ENCODE measurements around the gene ZBTB16. TPM values are rescaled to one million over a fixed set of nuclear protein-coding genes. Genes with fewer than 3 reads are reported as not detected.

The ZBTB16 gene
- total and polyA plus RNA-seq, 2 of the 13 experiments (the other 11 are each of a cell fraction or from before 2014, with no cell fraction given) = not detected

DNA sequence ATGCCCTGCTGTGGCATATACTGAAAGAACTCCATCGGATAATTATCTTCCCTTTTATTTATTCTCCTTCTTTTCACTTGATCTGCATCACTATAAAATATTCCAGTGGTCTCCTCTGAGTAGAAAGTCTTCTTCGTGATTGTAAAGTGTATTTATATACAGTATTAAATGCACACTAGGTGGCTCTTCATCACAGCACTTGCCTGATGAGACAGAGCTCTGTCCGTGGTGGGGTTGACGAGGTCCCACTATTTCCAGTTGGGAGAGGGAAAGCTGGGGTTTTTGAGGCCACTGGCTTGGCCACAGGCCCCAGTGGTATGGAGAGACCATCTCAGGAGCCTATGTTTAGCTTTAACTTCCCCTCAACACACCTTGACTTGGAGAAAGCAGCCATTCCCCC lies 31.6 kb upstream of the ZBTB16 start (continued):
- TF ChIP-seq ZNF512 (CRISPR knock-in tag; IDR thresholded peaks at IDR 0.05) (no peak), MIER2 (CRISPR knock-in tag; IDR thresholded peaks at IDR 0.05) (no peak), SKIL (CRISPR knock-in tag; IDR thresholded peaks at IDR 0.05; ENCODE audit: borderline replicate concordance) (no peak), NFIC (IDR thresholded peaks at IDR 0.05; ENCODE audit: low read length) (no peak), CENPT (CRISPR knock-in tag; IDR thresholded peaks at IDR 0.05; ENCODE audit: low read depth) (no peak), TEAD2 (CRISPR knock-in tag; IDR thresholded peaks at IDR 0.05) (no peak), ZNF768 (CRISPR knock-in tag; IDR thresholded peaks at IDR 0.05) (no peak), KAT2B (IDR thresholded peaks at IDR 0.05; ENCODE audit: borderline replicate concordance, low read depth, low read length) (no peak), CBX5 (CRISPR knock-in tag; IDR thresholded peaks at IDR 0.05; ENCODE audit: borderline replicate concordance) (no peak), ZNF501 (CRISPR knock-in tag; IDR thresholded peaks at IDR 0.05) (no peak), NFE2 (CRISPR knock-in tag; IDR thresholded peaks at IDR 0.05) (no peak), KDM5B (CRISPR knock-in tag; IDR thresholded peaks at IDR 0.05; ENCODE audit: borderline replicate concordance) (no peak)
- TF ChIP-seq, protein P1, sequence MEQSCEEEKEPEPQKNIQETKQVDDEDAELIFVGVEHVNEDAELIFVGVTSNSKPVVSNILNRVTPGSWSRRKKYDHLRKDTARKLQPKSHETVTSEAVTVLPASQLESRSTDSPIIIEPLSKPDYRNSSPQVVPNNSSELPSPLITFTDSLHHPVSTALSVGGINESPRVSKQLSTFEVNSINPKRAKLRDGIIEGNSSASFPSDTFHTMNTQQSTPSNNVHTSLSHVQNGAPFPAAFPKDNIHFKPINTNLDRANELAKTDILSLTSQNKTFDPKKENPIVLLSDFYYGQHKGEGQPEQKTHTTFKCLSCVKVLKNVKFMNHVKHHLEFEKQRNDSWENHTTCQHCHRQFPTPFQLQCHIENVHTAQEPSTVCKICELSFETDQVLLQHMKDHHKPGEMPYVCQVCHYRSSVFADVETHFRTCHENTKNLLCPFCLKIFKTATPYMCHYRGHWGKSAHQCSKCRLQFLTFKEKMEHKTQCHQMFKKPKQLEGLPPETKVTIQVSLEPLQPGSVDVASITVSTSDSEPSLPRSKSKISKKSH (CRISPR knock-in tag; IDR thresholded peaks at IDR 0.05; ENCODE audit: borderline replicate concordance) = no peak

Data from HepG2 (cell line).